RWPE1 (cell line): Measurements from ENCODE around the gene CD300LF.
A peak's percentile ranks its signal among the peaks of the same experiment; 100 is the strongest.

ENCODE experiments used
- CTCF ChIA-PET: fragments of 350-600 bp; sonication (Branson Sonifier 250); formaldehyde crosslinking; extraction: SDS; loops from one replicate; lab custom pipeline; 2021; lab: Yijun Ruan, JAX
- POLR2A ChIA-PET: fragments of 400-600 bp; formaldehyde crosslinking; extraction: SDS; loops from one replicate; lab custom pipeline; 2020; ENCODE audit warnings: antibody characterized with exemption; ENCODE audit not compliant: low non-redundant PET; lab: Yijun Ruan, JAX
- DNase-seq: peaks from one replicate; pipeline ENCODE4 v3.0.0; 2012; ENCODE audit warnings: low spot score
- H3K27ac ChIP-seq: fragments of 450-650 bp; 2 replicates; pipeline ENCODE4 v1.5.1; 2017
- CTCF ChIP-seq: fragments of 450-650 bp; conservative IDR thresholded peaks from 2 replicates; pipeline ENCODE4 v1.5.1; 2017; ENCODE audit warnings: low read depth, mild to moderate bottlenecking

CD300LF gene

DNA sequence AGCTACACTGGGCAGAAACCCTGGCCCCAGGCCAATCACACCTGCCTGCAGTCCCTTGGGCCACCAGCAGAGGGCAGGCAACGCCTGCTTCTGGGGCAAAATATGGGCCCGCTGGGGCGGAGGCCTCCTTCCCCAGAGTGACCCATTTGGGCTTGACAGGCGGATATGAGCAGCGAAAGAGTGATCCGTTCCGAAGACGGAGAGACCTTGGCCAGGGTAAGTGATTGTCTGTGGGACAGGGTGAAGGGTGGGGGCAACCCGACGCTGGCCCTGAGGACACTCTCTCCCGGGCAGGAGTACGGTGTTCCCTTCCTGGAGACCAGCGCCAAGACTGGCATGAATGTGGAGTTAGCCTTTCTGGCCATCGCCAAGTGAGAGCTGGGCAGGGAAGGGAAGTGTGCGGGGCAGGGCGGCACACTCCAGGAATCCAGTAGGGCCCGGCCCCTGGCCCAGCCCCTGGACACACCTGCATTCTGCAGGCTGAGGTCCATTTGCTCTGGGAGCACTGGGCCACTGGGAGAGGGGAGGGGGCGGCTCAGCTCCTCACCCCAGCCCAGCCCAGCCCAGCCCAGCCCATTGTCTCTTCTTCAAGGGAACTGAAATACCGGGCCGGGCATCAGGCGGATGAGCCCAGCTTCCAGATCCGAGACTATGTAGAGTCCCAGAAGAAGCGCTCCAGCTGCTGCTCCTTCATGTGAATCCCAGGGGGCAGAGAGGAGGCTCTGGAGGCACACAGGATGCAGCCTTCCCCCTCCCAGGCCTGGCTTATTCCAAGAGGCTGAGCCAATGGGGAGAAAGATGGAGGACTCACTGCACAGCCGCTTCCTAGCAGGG lies 32.2 kb upstream of the CD300LF start:
- peak overlapping the region; percentile 37 for H3K27ac ChIP-seq
- CTCF ChIA-PET = interaction anchor here (0.6 to 4.0 kb wide), 18 partner anchors 9 to 179 kb away, joined by 3 to 42 read pairs (median 4); partner anchors contain the start of gene NAT9
- peak; percentile 75 for DNase-seq
- peak; percentile 99 for TF ChIP-seq CTCF
- POLR2A ChIA-PET = interaction anchor here (1.0 to 1.4 kb wide), 2 partner anchors 24 to 31 kb away, joined by 3 to 6 read pairs; partner anchors contain the start of gene NAT9

DNA sequence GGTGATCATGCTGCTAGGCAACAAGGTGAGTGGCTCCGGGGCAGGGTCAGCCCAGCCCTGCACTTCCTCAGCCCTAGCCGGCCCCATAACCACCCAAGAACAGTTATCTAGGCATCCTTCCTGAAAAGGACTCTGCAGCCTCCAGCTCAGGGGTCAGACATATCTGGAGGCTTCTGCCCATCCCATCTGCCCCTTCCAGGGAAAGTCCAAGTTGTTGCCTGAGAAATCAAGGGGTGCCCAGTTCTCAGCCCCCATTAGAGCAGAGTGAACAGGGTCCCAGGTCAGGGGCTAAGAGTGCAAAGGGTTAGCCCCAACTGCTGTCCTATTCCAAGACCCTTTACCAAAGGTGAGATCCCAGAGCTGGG lies 31.6 kb upstream of the CD300LF start:
- no peak for TF ChIP-seq CTCF
- ChIA-PET CTCF (interaction anchor here (0.5 to 4.0 kb wide), 9 partner anchors 8 to 313 kb away, joined by 3 to 42 read pairs (median 4); no protein-coding TSS in a partner anchor), POLR2A (interaction anchor here (1.0 kb wide), 1 partner anchor 25 kb away, joined by 3 read pairs; no protein-coding TSS in a partner anchor)
- DNase-seq = no peak
- H3K27ac ChIP-seq = no peak overlapping the region

DNA sequence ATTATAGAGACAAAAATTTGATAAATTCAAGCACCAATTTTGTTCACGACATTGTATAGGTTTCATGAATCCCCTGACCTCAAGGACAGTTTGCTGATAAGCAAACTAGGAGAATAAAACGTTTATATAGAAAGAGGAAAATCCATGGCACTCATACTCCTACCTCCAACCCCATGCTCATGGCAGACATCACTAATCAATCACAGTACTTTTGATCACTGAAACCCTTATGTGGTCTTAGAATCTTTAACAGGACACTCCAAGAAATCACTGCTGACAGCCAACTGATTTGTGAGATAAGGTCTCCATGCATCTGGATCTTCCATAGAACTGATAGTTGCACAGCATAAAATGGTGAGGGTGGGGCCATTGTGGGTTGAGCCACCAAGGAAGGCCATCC lies 31.0 kb upstream of the CD300LF start:
- ChIA-PET CTCF (interaction anchor here (0.5 to 4.0 kb wide), 2 partner anchors 27 to 313 kb away, joined by 3 to 42 read pairs; no protein-coding TSS in a partner anchor), POLR2A (no interaction called here)
- no peak for TF ChIP-seq CTCF
- DNase-seq = no peak
- no peak overlapping the region for H3K27ac ChIP-seq

DNA sequence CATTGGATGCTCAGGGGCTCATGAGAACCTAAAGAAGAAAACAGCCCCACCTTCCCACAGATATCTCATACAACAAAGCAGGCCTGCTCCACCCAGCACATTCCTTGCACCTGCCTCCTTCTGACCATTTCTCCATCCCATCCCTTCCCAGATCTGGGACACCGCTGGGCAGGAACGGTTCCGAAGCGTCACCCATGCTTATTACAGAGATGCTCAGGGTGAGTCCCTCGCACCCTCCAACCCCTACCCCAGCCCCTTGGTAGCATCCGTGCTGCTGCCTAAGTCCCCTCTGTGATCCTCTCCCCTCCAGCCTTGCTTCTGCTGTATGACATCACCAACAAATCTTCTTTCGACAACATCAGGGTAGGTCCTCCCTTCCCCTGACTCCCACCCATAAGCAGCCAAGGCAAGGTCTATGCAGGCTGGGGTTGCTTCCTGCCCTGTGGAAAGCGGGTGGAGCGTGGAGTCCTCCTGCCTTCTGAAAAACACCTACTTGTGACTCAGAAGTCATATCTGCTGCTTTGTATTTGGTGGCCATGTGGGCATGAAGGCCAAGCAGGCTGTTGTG lies 30.3 kb upstream of the CD300LF start:
- ChIA-PET CTCF (interaction anchor here (0.6 to 1.7 kb wide), 3 partner anchors 28 to 222 kb away, joined by 3 to 4 read pairs (median 3); no protein-coding TSS in a partner anchor), POLR2A (interaction anchor here (0.7 to 0.8 kb wide), 2 partner anchors 27 to 28 kb away, joined by 4 to 5 read pairs; no protein-coding TSS in a partner anchor)
- H3K27ac ChIP-seq = no peak overlapping the region
- no peak for DNase-seq
- no peak for TF ChIP-seq CTCF

GRCh38 chr17:74742153-74742515 lies 29.4 kb upstream of the CD300LF start:
- DNase-seq = no peak
- no peak overlapping the region for H3K27ac ChIP-seq
- ChIA-PET CTCF (interaction anchor here (0.6 to 2.2 kb wide), 6 partner anchors 29 to 394 kb away, joined by 3 to 12 read pairs (median 4); no protein-coding TSS in a partner anchor), POLR2A (interaction anchor here (0.7 to 0.8 kb wide), 2 partner anchors 28 to 29 kb away, joined by 4 to 5 read pairs; no protein-coding TSS in a partner anchor)
- TF ChIP-seq CTCF = no peak

DNA sequence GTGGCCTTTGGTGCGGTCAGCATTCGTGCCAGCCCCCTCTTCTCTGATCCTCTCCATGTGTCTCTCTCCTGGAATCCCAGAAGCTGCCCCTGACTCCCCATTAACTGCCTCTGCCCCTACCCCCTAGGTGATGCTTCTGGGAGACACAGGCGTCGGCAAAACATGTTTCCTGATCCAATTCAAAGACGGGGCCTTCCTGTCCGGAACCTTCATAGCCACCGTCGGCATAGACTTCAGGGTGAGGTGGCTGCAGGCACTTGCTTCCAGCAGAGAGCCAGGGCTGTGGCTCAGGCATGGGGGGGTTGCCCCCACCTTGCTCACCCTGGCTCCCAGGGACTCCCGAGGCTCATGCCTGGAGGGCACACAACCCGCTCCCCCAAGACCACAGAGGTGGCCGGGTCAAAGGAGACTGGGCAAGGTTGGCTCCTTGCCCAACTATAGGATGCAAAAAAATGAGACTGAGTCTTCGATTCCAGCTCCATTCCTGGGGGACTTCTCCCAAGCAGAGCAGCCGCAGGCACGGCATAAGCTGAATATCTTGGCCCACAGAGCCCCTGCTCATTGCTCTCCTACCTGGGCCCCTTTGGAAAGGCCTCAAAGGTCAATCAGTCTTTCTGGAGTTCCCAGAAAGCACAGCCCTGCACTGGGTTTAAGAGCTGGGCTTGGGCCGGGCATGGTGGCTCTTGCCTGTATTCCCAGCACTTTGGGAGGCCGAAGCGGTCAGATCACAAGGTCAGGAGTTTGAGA lies 28.1 kb upstream of the CD300LF start:
- TF ChIP-seq CTCF = no peak
- no peak for DNase-seq
- no peak overlapping the region for H3K27ac ChIP-seq
- ChIA-PET CTCF (interaction anchor here (0.6 to 2.2 kb wide), 4 partner anchors 39 to 267 kb away, joined by 3 to 12 read pairs (median 4); no protein-coding TSS in a partner anchor), POLR2A (no interaction called here)
